GM21825 (cell line): ENCODE measurements around the gene GRIK4.
"Not testable (repeated sequence)": the region's sequence is repeated elsewhere in the genome, so short reads cannot be mapped to it uniquely, and the experiment has no call there.

Experiments
- ATAC-seq: cut with Tn5 transposase; IDR thresholded peaks from one replicate; pipeline ENCODE4 v1.9.1; 2021; ENCODE audit warnings: mild to moderate bottlenecking, moderate library complexity; ENCODE audit not compliant: unreplicated experiment

Gene GRIK4

GRCh38 chr11:120722524-120722923 is 211.0 kb downstream of the GRIK4 start:
- no peak for ATAC-seq

GRCh38 chr11:120723751-120724150 is 212.2 kb downstream of the GRIK4 start:
- ATAC-seq = no peak

- ATAC-seq = no peak
Measured at GRCh38 chr11:120727752-120728151, 216.2 kb downstream of the GRIK4 start.

- ATAC-seq = no peak
Measured at GRCh38 chr11:120735035-120735434, 223.5 kb downstream of the GRIK4 start.

GRCh38 chr11:120738516-120739046 is 227.0 kb downstream of the GRIK4 start:
- no peak for ATAC-seq

- ATAC-seq = no peak
Measured at GRCh38 chr11:120739780-120740179, 228.2 kb downstream of the GRIK4 start.

GRCh38 chr11:120740380-120740779 is 228.8 kb downstream of the GRIK4 start:
- no peak for ATAC-seq

- no peak for ATAC-seq
Measured at GRCh38 chr11:120744016-120744994, 232.8 kb downstream of the GRIK4 start.

GRCh38 chr11:120746376-120746775 is 234.8 kb downstream of the GRIK4 start:
- ATAC-seq = no peak

- no peak for ATAC-seq
Measured at GRCh38 chr11:120746836-120747609, 235.5 kb downstream of the GRIK4 start.

GRCh38 chr11:120747850-120748814 is 236.6 kb downstream of the GRIK4 start:
- no peak for ATAC-seq

- no peak for ATAC-seq
Measured at GRCh38 chr11:120749395-120749794, 237.8 kb downstream of the GRIK4 start.

GRCh38 chr11:120750647-120751549 is 239.3 kb downstream of the GRIK4 start:
- ATAC-seq = no peak

- ATAC-seq = no peak
Measured at GRCh38 chr11:120751550-120751949, 240.0 kb downstream of the GRIK4 start.

GRCh38 chr11:120752668-120753067 is 241.1 kb downstream of the GRIK4 start:
- no peak for ATAC-seq

GRCh38 chr11:120756931-120757330 is 245.4 kb downstream of the GRIK4 start:
- ATAC-seq = no peak

GRCh38 chr11:120759046-120759445 is 247.5 kb downstream of the GRIK4 start:
- no peak for ATAC-seq

GRCh38 chr11:120765710-120766109 is 254.2 kb downstream of the GRIK4 start:
- ATAC-seq = not testable (repeated sequence)

GRCh38 chr11:120766318-120766717 is 254.8 kb downstream of the GRIK4 start:
- no peak for ATAC-seq
